HepG2 (cell line): ENCODE measurements around the gene ZCCHC7. TPM values are rescaled to one million over a fixed set of nuclear protein-coding genes. Genes with fewer than 3 reads are reported as not detected.

Experiments
- ATAC-seq: fragments of 200-7000 bp; cut with Tn5 transposase; 3 replicates; pipeline ENCODE4 v1.9.1; 2020; ENCODE audit warnings: mild to moderate bottlenecking, moderate library complexity
- BruUV-seq: library from RNA; stranded (reverse); fragments of 400-500 nt; replicated peaks from 2 replicates; lab custom pipeline; 2021; lab: Mats Ljungman, UMichigan
- CTCF ChIA-PET: fragments of 300-600 bp; formaldehyde crosslinking; extraction: SDS; loops from one replicate; lab custom pipeline; 2021; ENCODE audit warnings: low total read pairs, inconsistent platforms, low intra/inter-chr PET ratio; lab: Yijun Ruan, JAX
- POLR2A ChIA-PET: fragments of 350-600 bp; sonication (Branson Sonifier 250); formaldehyde crosslinking; loops from one replicate; lab custom pipeline; 2020; ENCODE audit warnings: antibody characterized with exemption, inconsistent platforms; lab: Yijun Ruan, JAX
- DNase-seq: peaks from one replicate; pipeline ENCODE4 v3.0.0-alpha.2; 2015; ENCODE audit warnings: low spot score
- FAIRE-seq: peaks from 3 replicates; lab custom pipeline; 2011; peaks lifted over from hg19 to GRCh38; lab: Jason Lieb, UNC
- H2AFZ ChIP-seq: one replicate; pipeline ENCODE4 v1.6.1; 2011; ENCODE audit warnings: low read length, inconsistent platforms
- H3K27ac ChIP-seq: fragments of 300-600 bp; 3 replicates; pipeline ENCODE4 v1.8.0; 2011; ENCODE audit warnings: mixed run types, mild to moderate bottlenecking, mixed read lengths, low read length, inconsistent platforms; ENCODE audit not compliant: insufficient read depth; ENCODE audit errors: extremely low read length
- H3K27me3 ChIP-seq, 2 experiments: fragments of 200-600 bp in 1 of 2; 2 replicates in 1 of 2; 3 replicates in 1 of 2; pipeline versions ENCODE4 v1.6.0 to v1.8.0; 2011; ENCODE audit warnings: low read length in 2 of 2, mild to moderate bottlenecking in 2 of 2, moderate library complexity in 2 of 2, inconsistent platforms in 1 of 2; ENCODE audit not compliant: insufficient read depth in 2 of 2, control insufficient read depth in 1 of 2
- H3K36me3 ChIP-seq, 2 experiments: fragments of 200-600 bp in 1 of 2; replicated peaks in 1 of 2; 2 replicates in 1 of 2; 3 replicates in 1 of 2; pipeline versions ENCODE4 v1.5.1 to v1.8.0; 2011; ENCODE audit warnings: low read length in 2 of 2, inconsistent platforms in 1 of 2; ENCODE audit not compliant: insufficient read depth in 2 of 2, control insufficient read depth in 1 of 2
- H3K4me1 ChIP-seq: 2 replicates; pipeline ENCODE4 v1.5.1; 2012; ENCODE audit warnings: low read length, inconsistent platforms; ENCODE audit not compliant: insufficient read depth
- H3K4me2 ChIP-seq: 2 replicates; pipeline ENCODE4 v1.6.0; 2011; ENCODE audit warnings: low read depth, low read length, inconsistent platforms
- H3K4me3 ChIP-seq, 3 experiments: fragments of 200-600 bp in 1 of 3; sonication (generic), shearing (Covaris generic) in 1 of 3; replicated peaks in 1 of 3; 2 replicates each; pipeline ENCODE4 v1.5.1; 2011 to 2016; ENCODE audit warnings: low read length in 3 of 3, inconsistent platforms in 2 of 3, low read depth in 2 of 3, mild to moderate bottlenecking in 2 of 3, control low read depth in 1 of 3, mixed read lengths in 1 of 3; ENCODE audit not compliant: insufficient read depth in 1 of 3
- H3K79me2 ChIP-seq: one replicate; pipeline ENCODE4 v1.6.1; 2011; ENCODE audit warnings: low read length, inconsistent platforms; ENCODE audit not compliant: insufficient read depth
- H3K9ac ChIP-seq: 2 replicates; pipeline ENCODE4 v1.6.0; 2011; ENCODE audit warnings: mild to moderate bottlenecking, low read depth, low read length, inconsistent platforms; ENCODE audit not compliant: insufficient read depth
- H3K9me3 ChIP-seq: 2 replicates; pipeline ENCODE4 v1.5.1; 2012; ENCODE audit warnings: mild to moderate bottlenecking, low read length
- H4K20me1 ChIP-seq: 2 replicates; pipeline ENCODE4 v1.6.0; 2011; ENCODE audit warnings: inconsistent platforms, mild to moderate bottlenecking, low read length, moderate library complexity; ENCODE audit not compliant: insufficient read depth
- ARNT ChIP-seq: fragments of 450-650 bp; IDR thresholded peaks from 2 replicates; pipeline ENCODE4 v1.6.1; 2017
- CBX1 ChIP-seq: IDR thresholded peaks from one replicate; pipeline ENCODE4 v1.6.1; 2016; ENCODE audit warnings: antibody characterized with exemption, low read depth
- GABPB1 ChIP-seq: IDR thresholded peaks from 2 replicates; pipeline ENCODE4 v1.6.1; 2016; ENCODE audit warnings: mild to moderate bottlenecking, missing genetic modification reagents, moderate library complexity, missing compliant biosample characterization
- HOXD1 ChIP-seq: sonication (generic); formaldehyde crosslinking; IDR thresholded peaks from 2 replicates; pipeline ENCODE4 v1.5.0; 2020; ENCODE audit warnings: missing genetic modification reagents
- NCOA5 ChIP-seq: sonication (generic); formaldehyde crosslinking; IDR thresholded peaks from 2 replicates; pipeline ENCODE4 v1.4.0; 2020; ENCODE audit warnings: missing genetic modification reagents
- SCMH1 ChIP-seq: sonication (generic); formaldehyde crosslinking; IDR thresholded peaks from 2 replicates; pipeline ENCODE4 v1.9.0; 2021; ENCODE audit warnings: missing genetic modification reagents, mild to moderate bottlenecking, borderline replicate concordance
- SOX5 ChIP-seq: IDR thresholded peaks from 2 replicates; pipeline ENCODE4 v1.6.1; 2016; ENCODE audit warnings: borderline replicate concordance
- SUZ12 ChIP-seq: fragments of 150-350 bp; IDR thresholded peaks from 2 replicates; pipeline ENCODE4 v1.6.1; 2014; ENCODE audit warnings: low read depth, low read length
- ZMAT3 ChIP-seq: sonication (generic); formaldehyde crosslinking; conservative IDR thresholded peaks from 2 replicates; pipeline ENCODE4 v1.7.0; 2021; ENCODE audit warnings: missing genetic modification reagents
- ZNF547 ChIP-seq: sonication (generic); formaldehyde crosslinking; IDR thresholded peaks from 2 replicates; pipeline ENCODE4 v1.5.1; 2020; ENCODE audit warnings: mild to moderate bottlenecking, missing genetic modification reagents
- ZNF572 ChIP-seq: sonication (generic); formaldehyde crosslinking; IDR thresholded peaks from 2 replicates; pipeline ENCODE4 v1.5.1; 2020; ENCODE audit warnings: mild to moderate bottlenecking, missing genetic modification reagents
- ZNF615 ChIP-seq: sonication (generic); formaldehyde crosslinking; IDR thresholded peaks from 2 replicates; pipeline ENCODE4 v1.5.0; 2020; ENCODE audit warnings: mild to moderate bottlenecking, missing genetic modification reagents, borderline replicate concordance
- ZNF816 ChIP-seq: sonication (generic); formaldehyde crosslinking; IDR thresholded peaks from 2 replicates; pipeline ENCODE4 v1.8.0; 2022; ENCODE audit warnings: missing genetic modification reagents, mild to moderate bottlenecking, borderline replicate concordance
- ZSCAN30 ChIP-seq: sonication (generic); formaldehyde crosslinking; IDR thresholded peaks from 2 replicates; pipeline ENCODE4 v1.5.0; 2020; ENCODE audit warnings: mild to moderate bottlenecking, missing genetic modification reagents
- WGBS: methylation state at CpG from one replicate; pipeline ENCODE4 v1.1.6; 2017; ENCODE audit warnings: low lambda C conversion rate; 5-methylcytosine and 5-hydroxymethylcytosine counted together
- in situ Hi-C: cut with HindIII; loops from 2 replicates; pipeline ENCODE4 v1.10.0; 2017; ENCODE audit warnings: low pct_unique_long_range_greater_than_20kb; ENCODE audit not compliant: extremely low pct_ligation_motif_present
- intact Hi-C: fragments of 100-400 bp; cut with micrococcal nuclease; formaldehyde crosslinking; loops from one replicate; pipeline ENCODE4 v1.10.0; 2022; ENCODE audit not compliant: unreplicated experiment
- polyA plus RNA-seq, 8 experiments: library from polyadenylated mRNA; depleted of rRNA in 3 of 8; stranded (reverse) in 7 of 8; unstranded in 1 of 8; fragments of >200 nt; fragmentation: Illumina TruSeq in 4 of 8; extraction: Trizol in 4 of 8; gene quantifications; 2 replicates each; pipeline versions ENCODE4 v1.2.1 to v1.2.3, GENCODE V29; 2011 to 2016; ENCODE audit warnings: low read depth in 4 of 8, missing spikeins in 1 of 8, mixed read lengths in 1 of 8; ENCODE audit not compliant: insufficient read depth in 1 of 8
- total RNA-seq, 5 experiments: library from RNA; depleted of rRNA; stranded (reverse); fragments of >200 nt; fragmentation: Illumina TruSeq; extraction: Trizol; gene quantifications; 2 replicates each; pipeline ENCODE4 v1.2.3, GENCODE V29; 2016; ENCODE audit warnings: low read depth in 1 of 5
- TF ChIP-seq, protein P1 (sequence below): sonication (generic); IDR thresholded peaks from 2 replicates; pipeline ENCODE4 v1.6.1; 2016; ENCODE audit warnings: low read depth, borderline replicate concordance
- TF ChIP-seq, protein P2 (sequence below), 2 experiments: sonication (generic) in 1 of 2; formaldehyde crosslinking in 1 of 2; IDR thresholded peaks; 2 replicates each; pipeline versions ENCODE4 v1.6.1 to v1.9.0; 2014 to 2022; ENCODE audit warnings: antibody characterized with exemption in 1 of 2, borderline replicate concordance in 1 of 2, inconsistent platforms in 1 of 2, low read depth in 1 of 2, missing genetic modification reagents in 1 of 2
- TF ChIP-seq, protein P3 (sequence below): IDR thresholded peaks from 2 replicates; pipeline ENCODE4 v1.6.1; 2016; ENCODE audit warnings: low read depth

Gene ZCCHC7
- total and polyA plus RNA-seq, 2 of the 13 experiments (the other 11 are each of a cell fraction or from before 2014, with no cell fraction given) = 13.6 to 19.3 TPM

GRCh38 chr9:37283730-37284325, 163.5 kb downstream of the ZCCHC7 start (continued):
- TF ChIP-seq, protein P1, sequence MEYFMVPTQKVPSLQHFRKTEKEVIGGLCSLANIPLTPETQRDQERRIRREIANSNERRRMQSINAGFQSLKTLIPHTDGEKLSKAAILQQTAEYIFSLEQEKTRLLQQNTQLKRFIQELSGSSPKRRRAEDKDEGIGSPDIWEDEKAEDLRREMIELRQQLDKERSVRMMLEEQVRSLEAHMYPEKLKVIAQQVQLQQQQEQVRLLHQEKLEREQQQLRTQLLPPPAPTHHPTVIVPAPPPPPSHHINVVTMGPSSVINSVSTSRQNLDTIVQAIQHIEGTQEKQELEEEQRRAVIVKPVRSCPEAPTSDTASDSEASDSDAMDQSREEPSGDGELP = no peak
- TF ChIP-seq ARNT = no peak
- TF ChIP-seq, protein P2, sequence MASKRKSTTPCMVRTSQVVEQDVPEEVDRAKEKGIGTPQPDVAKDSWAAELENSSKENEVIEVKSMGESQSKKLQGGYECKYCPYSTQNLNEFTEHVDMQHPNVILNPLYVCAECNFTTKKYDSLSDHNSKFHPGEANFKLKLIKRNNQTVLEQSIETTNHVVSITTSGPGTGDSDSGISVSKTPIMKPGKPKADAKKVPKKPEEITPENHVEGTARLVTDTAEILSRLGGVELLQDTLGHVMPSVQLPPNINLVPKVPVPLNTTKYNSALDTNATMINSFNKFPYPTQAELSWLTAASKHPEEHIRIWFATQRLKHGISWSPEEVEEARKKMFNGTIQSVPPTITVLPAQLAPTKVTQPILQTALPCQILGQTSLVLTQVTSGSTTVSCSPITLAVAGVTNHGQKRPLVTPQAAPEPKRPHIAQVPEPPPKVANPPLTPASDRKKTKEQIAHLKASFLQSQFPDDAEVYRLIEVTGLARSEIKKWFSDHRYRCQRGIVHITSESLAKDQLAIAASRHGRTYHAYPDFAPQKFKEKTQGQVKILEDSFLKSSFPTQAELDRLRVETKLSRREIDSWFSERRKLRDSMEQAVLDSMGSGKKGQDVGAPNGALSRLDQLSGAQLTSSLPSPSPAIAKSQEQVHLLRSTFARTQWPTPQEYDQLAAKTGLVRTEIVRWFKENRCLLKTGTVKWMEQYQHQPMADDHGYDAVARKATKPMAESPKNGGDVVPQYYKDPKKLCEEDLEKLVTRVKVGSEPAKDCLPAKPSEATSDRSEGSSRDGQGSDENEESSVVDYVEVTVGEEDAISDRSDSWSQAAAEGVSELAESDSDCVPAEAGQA (IDR thresholded peaks at IDR 0.05; ENCODE audit: low read depth) = no peak
- TF ChIP-seq, protein P2 (CRISPR knock-in tag; IDR thresholded peaks at IDR 0.05; ENCODE audit: borderline replicate concordance) = no peak

- no peaks in the 10 kb centered on the region for H3K36me3 ChIP-seq
- H3K9ac ChIP-seq = no peak overlapping the region
- ChIA-PET CTCF (no interaction called here), POLR2A (no interaction called here)
- no peak overlapping the region for H3K4me2 ChIP-seq
- no peaks in the 10 kb centered on the region for H3K79me2 ChIP-seq
- H3K27ac ChIP-seq = no peak overlapping the region
- H3K27me3 ChIP-seq = no peaks in the 10 kb centered on the region
- no peaks in the 10 kb centered on the region for H3K4me1 ChIP-seq
- H2AFZ ChIP-seq = no peak overlapping the region
- 83% methylated on average over 1 of the region's 1 CpG for WGBS
- no peaks in the 10 kb centered on the region for H4K20me1 ChIP-seq
- no peak overlapping the region for H3K4me3 ChIP-seq
- no peak for FAIRE-seq
- intact Hi-C loops = no loop called here
- ATAC-seq = no peak
- in situ Hi-C loops = no loop called here
- DNase-seq = no peak
- H3K9me3 ChIP-seq = no peaks in the 10 kb centered on the region
- no TSS peak for BruUV-seq
- TF ChIP-seq HOXD1 (CRISPR knock-in tag) (no peak), CBX1 (no peak), NCOA5 (CRISPR knock-in tag) (no peak), ZSCAN30 (CRISPR knock-in tag) (no peak), ZNF547 (CRISPR knock-in tag) (no peak), SCMH1 (no peak), GABPB1 (CRISPR knock-in tag) (no peak), ZNF816 (no peak), SUZ12 (no peak), ZNF615 (CRISPR knock-in tag) (no peak), SOX5 (CRISPR knock-in tag) (no peak), ZMAT3 (no peak), ZNF572 (CRISPR knock-in tag) (no peak)
- TF ChIP-seq, protein P3, sequence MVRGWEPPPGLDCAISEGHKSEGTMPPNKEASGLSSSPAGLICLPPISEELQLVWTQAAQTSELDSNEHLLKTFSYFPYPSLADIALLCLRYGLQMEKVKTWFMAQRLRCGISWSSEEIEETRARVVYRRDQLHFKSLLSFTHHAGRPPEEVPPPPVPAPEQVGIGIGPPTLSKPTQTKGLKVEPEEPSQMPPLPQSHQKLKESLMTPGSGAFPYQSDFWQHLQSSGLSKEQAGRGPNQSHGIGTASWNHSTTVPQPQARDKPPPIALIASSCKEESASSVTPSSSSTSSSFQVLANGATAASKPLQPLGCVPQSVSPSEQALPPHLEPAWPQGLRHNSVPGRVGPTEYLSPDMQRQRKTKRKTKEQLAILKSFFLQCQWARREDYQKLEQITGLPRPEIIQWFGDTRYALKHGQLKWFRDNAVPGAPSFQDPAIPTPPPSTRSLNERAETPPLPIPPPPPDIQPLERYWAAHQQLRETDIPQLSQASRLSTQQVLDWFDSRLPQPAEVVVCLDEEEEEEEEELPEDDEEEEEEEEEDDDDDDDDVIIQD (CRISPR knock-in tag) = no peak
These were observed 164.3 kb downstream of the ZCCHC7 start for GRCh38 chr9:37284636-37285035.
